Transverse colon (tissue), 3 donors: Measurements from ENCODE around the gene GRIK4.

Source experiments
- CTCF ChIP-seq, 5 experiments: fragments of 200-600 bp in 3 of 5; fragments of 450-650 bp in 2 of 5; sonication (generic) in 3 of 5; IDR thresholded peaks; 1 replicate in 2 of 5; 2 replicates in 3 of 5; pipeline ENCODE4 v1.5.1; 2016 to 2017; ENCODE audit warnings: antibody characterized with exemption in 5 of 5, inconsistent platforms in 3 of 5, mild to moderate bottlenecking in 2 of 5, moderate library complexity in 1 of 5
- EP300 ChIP-seq: sonication (generic); formaldehyde crosslinking; IDR thresholded peaks from one replicate; pipeline ENCODE4 v1.6.1; 2017; ENCODE audit warnings: antibody characterized with exemption, low read depth
- POLR2A ChIP-seq: fragments of 450-650 bp; IDR thresholded peaks from one replicate; pipeline ENCODE4 v1.6.1; 2016; ENCODE audit warnings: antibody characterized with exemption, mild to moderate bottlenecking, moderate library complexity

GRCh38 chr11:120816711-120817110 lies 305.2 kb downstream of the GRIK4 start:
- TF ChIP-seq CTCF (IDR thresholded peaks at IDR 0.05) (no peak), EP300 (no peak), POLR2A (no peak)
